ENCODE measurements around the gene WDR35. TPM values are rescaled to one million over a fixed set of nuclear protein-coding genes. Genes with fewer than 3 reads are reported as not detected.

The WDR35 gene
- total and polyA plus RNA-seq, 2 donors (not counting 3 experiments of a cell fraction or from before 2014, with no cell fraction given), result 3.6 to 8.0 TPM

- peaks cover 4% of the 10 kb centered on the region for H3K79me2 ChIP-seq (ENCODE audit: control insufficient read depth, insufficient read depth, low read length)
- CTCF ChIA-PET, result interaction anchor here (0.7 to 1.8 kb wide), 7 partner anchors 8 to 114 kb away, joined by 3 to 7 read pairs (median 4); no protein-coding TSS in a partner anchor
- H3K9ac ChIP-seq (replicated peaks; ENCODE audit: extremely low read depth, insufficient read depth, low read length), result no peak overlapping the region
- H3K27ac ChIP-seq (ENCODE audit: insufficient read depth, low read depth, low read length), result peak overlapping the region; percentile 67
- dilution Hi-C loops (cut with MboI; ENCODE audit: extremely low pct_ligation_motif_present, low sequenced_read_pairs), result no loop called here
- FAIRE-seq (peak; percentile 38), DNase-seq (ENCODE audit: low read depth, low spot score) (peak; percentile 80)
- no peaks in the 10 kb centered on the region for H3K9me3 ChIP-seq (replicated peaks; ENCODE audit: control insufficient read depth, insufficient read depth, low read length)
- H3K4me3 ChIP-seq (replicated peaks in 1 of 3; ENCODE audit: insufficient read depth in 1 of 3, low read depth in 1 of 3, low read length in 3 of 3), result no peak overlapping the region
- H2AFZ ChIP-seq (ENCODE audit: low read depth, low read length), result no peak overlapping the region
- TF ChIP-seq GATA2 (IDR thresholded peaks at IDR 0.05; ENCODE audit: insufficient read depth, insufficient read length, low read depth, low read length) (peak; percentile 93), FOS (IDR thresholded peaks at IDR 0.05; ENCODE audit: borderline replicate concordance, insufficient read depth, low read length) (peak; percentile 60), POLR2A (IDR thresholded peaks at IDR 0.05; ENCODE audit: low read depth, low read length) (no peak), POLR2AphosphoS5 (IDR thresholded peaks at IDR 0.05; ENCODE audit: insufficient read depth, low read depth, low read length) (no peak), EZH2 (IDR thresholded peaks at IDR 0.05; ENCODE audit: borderline replicate concordance, low read depth, low read length, severe bottlenecking) (no peak), JUN (IDR thresholded peaks at IDR 0.05; ENCODE audit: borderline replicate concordance, insufficient read depth, insufficient read length, low read depth) (peak; percentile 15), MYC (IDR thresholded peaks at IDR 0.05; ENCODE audit: low read depth, low read length) (no peak)
- TF ChIP-seq, protein P1, sequence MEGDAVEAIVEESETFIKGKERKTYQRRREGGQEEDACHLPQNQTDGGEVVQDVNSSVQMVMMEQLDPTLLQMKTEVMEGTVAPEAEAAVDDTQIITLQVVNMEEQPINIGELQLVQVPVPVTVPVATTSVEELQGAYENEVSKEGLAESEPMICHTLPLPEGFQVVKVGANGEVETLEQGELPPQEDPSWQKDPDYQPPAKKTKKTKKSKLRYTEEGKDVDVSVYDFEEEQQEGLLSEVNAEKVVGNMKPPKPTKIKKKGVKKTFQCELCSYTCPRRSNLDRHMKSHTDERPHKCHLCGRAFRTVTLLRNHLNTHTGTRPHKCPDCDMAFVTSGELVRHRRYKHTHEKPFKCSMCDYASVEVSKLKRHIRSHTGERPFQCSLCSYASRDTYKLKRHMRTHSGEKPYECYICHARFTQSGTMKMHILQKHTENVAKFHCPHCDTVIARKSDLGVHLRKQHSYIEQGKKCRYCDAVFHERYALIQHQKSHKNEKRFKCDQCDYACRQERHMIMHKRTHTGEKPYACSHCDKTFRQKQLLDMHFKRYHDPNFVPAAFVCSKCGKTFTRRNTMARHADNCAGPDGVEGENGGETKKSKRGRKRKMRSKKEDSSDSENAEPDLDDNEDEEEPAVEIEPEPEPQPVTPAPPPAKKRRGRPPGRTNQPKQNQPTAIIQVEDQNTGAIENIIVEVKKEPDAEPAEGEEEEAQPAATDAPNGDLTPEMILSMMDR (IDR thresholded peaks at IDR 0.05; ENCODE audit: extremely low read depth in 1 of 2, insufficient read depth in 1 of 2, low read depth in 1 of 2, low read length in 2 of 2), result no peak
- TF ChIP-seq, protein P2, sequence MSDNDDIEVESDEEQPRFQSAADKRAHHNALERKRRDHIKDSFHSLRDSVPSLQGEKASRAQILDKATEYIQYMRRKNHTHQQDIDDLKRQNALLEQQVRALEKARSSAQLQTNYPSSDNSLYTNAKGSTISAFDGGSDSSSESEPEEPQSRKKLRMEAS (IDR thresholded peaks at IDR 0.05; ENCODE audit: insufficient read depth, insufficient read length), result no peak
- H3K36me3 ChIP-seq (ENCODE audit: control insufficient read depth in 2 of 2, extremely low read depth in 1 of 2, insufficient read depth in 2 of 2, low read length in 2 of 2), result peaks cover 2 to 3% of the 10 kb centered on the region in 2 experiments
- peaks cover 32% of the 10 kb centered on the region for H3K4me1 ChIP-seq (ENCODE audit: control insufficient read depth, extremely low read depth, insufficient read depth, low read length)
- no peaks in the 10 kb centered on the region for H3K27me3 ChIP-seq (ENCODE audit: control insufficient read depth in 2 of 2, insufficient read depth in 2 of 2, low read length in 2 of 2)
- H3K9me1 ChIP-seq (replicated peaks; ENCODE audit: control insufficient read depth, extremely low read depth, insufficient read depth, low read length), result no peaks in the 10 kb centered on the region
- H4K20me1 ChIP-seq (replicated peaks; ENCODE audit: control insufficient read depth, extremely low read depth, insufficient read depth, low read length), result no peaks in the 10 kb centered on the region
- POLR2A ChIA-PET, result no interaction called here
- peak overlapping the region; percentile 73 for H3K4me2 ChIP-seq (ENCODE audit: insufficient read depth, low read length)
- intact Hi-C loops (cut with micrococcal nuclease), result loop anchor here (1.0 to 2.0 kb wide), 2 partner anchors 9 to 33 kb away; partner anchors contain the start of gene MATN3
- no TSS peak for BruUV-seq (replicated peaks)
Observed at GRCh38 chr2:19979932-19980331, 10.0 kb downstream of the WDR35 start.
